IPS DF 4.7 (cell line): Measurements from ENCODE around the gene LRRC8D.
"Not testable (repeated sequence)": the region's sequence is repeated elsewhere in the genome, so short reads cannot be mapped to it uniquely, and the experiment has no call there.

Experiments
- DNase-seq: peaks from one replicate; pipeline ENCODE4 v3.0.0-alpha.2; 2013; ENCODE audit warnings: low spot score; ENCODE audit errors: extremely low read depth

LRRC8D gene

DNA sequence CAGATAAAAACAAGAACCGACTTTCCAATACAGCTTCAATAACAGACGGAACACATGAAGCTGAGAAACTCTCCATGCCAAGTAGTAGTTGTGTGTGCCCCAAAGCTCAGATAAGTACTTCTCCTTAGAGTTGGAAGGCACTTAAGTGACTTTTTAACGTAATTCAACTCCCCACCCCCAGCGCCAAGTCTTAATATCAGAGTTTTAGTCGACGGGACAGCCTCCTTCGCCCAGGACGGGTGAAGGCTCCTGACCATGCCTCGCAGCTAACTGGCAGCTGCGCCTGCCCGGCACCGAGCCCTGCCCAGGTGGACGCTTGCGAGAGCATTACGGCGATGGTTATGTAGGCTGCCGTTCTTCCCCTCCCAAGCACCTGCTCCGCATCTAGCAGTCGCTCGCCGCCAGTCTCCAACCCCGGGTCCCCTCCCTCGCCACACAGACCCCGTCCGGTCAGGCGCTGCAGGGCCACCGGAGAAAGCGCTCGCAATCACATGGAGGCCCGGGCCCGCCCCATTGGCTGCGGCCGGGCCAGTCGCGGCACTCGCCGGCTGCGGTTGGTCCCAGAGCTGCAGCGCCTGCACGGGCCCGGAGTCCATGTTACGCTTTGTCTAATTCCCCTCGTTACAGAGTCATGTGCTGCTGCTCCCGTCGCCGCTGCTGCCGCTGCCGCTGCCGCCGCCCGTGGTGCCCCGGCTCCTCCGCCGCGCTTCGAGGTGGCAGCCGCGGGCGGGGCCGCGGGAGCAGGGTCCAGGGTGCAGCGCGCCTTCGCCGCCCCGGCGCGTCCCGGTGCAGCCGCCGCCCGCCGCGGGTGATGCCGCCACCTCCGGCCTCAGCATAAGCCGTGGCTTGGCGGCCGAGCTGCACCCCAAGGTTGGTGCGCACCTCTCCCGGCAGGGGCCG, at the start of gene LRRC8D:
Gene LRRC8D (plus strand): TSS at position 611 of the 900 bp plus-strand sequence. CDS start 112,037 bp downstream, outside the sequence.
- DNase-seq = no peak

DNA sequence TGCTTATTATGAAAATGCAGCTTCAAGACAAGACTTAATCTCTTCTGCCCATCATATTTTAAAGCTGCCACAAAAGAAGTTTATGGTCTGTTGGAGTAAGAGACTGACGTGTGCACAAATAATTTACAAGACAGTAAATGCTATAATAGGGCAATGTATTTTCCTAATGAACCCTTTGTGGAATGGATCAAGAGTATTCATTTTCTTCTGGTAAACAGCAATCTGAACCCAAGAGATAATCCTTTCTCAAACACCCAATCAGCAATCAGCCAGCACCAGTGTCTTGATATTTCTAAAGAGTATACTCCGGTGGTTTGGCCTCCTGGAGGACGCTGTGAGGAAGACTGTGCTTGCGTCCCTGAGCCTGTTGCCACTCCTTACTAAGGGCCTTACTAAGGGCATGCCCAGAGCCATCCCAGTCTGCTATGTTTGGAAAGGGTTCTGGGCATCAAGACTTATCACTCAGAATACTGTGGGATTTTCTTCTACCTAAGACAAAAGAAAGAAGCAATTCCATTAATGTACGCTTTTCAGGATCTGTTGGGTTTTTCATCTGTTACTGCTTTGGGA, 48.8 kb upstream of the LRRC8D start:
- no peak for DNase-seq

DNA sequence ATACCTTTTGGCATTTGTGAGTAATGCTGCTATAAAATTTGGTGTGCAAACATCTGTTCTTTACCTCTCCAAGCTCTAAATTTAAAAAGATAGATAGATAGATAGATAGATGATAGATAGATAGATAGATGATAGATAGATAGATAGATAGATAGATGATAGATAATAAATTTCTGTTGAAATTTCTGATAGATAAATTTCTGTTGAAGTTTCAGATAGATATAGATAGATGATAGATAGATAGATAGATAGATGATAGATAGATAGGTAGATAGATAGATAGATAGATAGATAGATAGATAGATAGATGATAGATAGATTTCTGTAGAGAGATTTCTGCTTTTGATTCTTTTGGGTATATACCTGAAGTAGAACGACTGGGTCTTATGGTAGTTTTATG, 44.7 kb upstream of the LRRC8D start:
- not testable (repeated sequence) for DNase-seq

DNA sequence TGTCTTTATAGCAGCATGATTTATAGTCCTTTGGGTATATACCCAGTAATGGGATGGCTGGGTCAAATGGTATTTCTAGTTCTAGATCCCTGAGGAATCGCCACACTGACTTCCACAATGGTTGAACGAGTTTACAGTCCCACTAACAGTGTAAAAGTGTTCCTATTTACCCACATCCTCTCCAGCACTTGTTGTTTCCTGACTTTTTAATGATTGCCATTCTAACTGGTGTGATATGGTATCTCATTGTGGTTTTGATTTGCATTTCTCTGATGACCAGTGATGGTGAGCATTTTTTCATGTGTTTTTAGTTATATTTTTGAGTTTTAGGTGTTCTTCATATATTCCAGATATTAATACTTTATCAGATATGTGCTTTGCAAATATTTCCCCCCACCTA, 43.6 kb upstream of the LRRC8D start:
- DNase-seq = not testable (repeated sequence)

DNA sequence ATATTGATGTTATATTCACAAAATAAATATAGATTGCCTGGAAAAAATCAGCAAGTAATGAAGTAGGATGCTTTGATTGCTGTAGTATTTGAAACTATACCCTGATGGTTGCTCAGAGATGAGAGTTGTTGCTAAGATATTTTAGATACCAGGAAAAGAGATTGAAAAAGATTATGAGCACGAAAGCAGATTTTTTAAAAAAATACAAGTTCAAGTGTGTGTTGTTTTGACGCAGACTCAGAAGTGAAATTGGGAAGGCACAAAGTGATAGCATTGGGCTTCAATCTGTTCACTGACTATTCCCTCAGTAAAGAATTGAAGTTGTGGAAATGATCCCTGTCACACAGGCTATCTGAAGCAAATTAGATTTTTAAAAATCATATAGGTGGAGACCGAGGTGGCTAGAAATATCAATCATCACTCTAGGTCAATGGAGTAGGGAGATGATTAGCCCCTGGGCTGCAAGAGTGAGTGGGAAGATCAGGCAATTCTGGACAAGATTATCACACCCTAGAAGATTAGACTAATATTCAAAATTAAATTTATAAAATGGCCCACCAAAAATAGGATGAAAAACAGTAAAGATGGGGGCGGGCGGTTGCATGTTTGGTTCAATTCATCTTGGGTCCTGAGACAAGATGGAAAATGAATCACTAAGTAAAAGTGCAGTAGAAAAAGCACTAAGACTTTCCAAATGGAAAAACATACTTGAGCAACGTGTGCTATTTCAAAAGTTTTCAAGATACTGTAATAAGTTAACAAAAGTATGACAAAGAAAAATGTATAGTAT, 41.5 kb upstream of the LRRC8D start:
- no peak for DNase-seq

DNA sequence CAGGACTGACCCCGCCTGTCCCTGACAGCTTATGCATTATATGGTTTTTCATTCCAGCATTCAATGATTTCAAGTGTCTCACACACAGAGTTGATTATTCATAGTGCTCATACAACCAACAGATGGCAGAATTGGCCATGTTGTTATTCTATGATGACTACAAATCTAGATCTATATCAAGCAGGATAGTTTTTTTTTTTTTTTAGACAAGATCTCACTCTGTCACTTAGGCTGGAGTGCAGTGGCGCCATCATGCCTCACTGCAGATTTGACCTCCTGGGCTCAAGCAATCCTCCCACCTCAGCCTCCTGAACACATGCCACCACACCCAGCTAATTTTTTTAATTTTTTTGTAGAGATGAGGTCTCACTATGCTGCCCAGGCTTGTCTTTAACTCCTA, 40.1 kb upstream of the LRRC8D start:
- no peak for DNase-seq

DNA sequence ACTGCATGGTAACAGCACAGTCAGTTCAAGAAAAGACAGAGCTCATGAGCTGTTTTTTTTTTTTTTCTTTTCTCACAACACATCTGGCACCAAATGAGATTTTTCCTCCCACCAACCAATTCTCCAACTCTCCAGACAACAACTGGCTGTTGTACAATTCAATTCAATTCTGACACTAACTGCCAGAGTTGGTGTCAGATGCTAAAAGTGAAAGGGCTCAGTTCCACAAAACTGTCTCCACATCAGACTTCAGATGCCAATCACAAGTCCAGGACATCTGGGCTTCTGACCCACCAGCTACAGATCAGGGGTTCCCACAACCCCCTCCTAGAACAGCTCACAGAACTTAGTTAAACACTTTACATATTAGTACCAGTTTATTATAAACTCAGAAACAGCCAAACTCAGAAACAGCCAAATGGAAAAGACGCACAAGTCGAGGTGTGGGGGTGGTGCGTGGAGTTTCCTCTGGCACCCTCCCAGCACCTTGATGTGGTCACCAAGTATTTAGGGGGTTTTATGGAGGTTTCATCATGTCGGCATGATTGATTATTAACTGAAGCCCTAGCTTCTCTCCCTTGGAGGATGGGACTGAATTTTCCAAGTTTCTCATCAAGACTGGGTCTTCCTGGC, 39.2 kb upstream of the LRRC8D start:
- DNase-seq = no peak

DNA sequence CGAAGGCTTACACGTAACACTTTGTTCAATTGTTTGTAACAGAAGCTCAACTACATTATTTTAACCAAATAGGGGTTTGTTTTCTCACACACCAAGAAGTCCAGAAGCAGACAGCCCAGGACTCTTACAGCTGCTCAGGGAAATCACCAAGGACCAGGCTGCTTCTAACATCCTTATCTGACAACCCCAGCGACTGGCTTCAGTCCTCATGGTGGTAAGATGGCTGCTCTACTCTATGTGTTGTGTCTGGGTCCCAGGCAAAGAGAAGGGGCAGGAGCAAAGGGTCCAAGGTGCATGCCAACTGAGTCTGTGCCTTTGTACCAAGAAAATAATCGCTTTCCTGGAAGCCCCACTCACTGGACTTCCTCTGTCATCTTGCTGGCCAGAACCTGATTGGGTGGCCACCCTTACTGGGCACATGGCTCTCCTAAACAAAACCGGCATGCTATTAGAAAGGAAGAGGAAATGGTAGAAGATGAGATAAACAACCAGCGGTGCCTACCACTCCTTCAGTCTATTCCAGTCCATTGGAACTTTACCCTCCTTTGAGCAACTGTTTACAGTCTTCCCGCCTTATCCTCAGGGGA, 34.1 kb upstream of the LRRC8D start:
- no peak for DNase-seq

DNA sequence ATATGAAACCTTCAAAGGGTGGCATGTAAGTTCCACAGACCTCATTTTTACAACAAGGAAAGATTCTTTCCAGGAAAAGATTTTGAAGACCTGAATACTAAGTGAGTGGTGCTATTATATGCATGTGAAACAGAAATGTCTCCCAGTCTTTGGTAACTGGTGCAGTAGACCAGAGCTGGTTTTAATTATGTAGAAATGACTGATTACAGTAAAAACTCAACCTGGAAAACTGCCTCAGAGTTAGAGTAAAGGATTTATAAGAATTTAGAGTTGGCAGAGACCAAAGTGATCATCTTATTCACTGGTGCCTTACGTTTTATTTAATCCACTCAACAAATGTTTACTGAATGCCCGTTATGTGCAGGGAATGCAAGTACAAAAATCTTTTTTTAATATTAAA, 30.2 kb upstream of the LRRC8D start:
- DNase-seq = no peak

DNA sequence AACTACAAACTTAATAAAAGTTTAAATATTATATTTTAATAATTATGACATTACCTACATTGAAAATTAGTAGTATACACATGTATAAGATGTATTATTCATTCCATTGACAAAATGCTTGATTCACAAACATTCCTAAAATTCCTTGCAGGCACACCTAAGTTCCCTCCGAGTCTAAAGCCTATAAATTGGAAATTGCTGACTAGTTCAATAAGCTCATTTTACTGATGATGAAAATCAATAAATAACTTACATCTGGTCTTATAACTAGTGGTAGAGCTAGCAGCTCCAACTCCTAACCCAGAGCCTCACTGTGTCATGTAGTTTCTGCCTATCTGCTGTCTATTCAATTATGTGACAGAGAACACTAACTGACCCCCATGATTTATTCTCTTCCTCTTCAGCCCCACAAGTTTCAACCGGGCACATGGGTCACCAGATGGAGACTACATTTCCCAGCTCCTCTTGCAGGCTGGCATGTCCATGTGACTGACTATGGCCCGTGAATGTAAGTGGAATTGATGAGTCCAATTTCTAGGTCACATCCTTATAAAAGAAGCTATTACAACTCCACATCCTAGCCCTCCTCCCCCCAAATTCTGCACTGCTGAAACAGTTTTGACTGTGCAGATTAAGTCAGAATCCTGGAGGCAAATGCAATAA, 29.6 kb upstream of the LRRC8D start:
- DNase-seq = no peak

DNA sequence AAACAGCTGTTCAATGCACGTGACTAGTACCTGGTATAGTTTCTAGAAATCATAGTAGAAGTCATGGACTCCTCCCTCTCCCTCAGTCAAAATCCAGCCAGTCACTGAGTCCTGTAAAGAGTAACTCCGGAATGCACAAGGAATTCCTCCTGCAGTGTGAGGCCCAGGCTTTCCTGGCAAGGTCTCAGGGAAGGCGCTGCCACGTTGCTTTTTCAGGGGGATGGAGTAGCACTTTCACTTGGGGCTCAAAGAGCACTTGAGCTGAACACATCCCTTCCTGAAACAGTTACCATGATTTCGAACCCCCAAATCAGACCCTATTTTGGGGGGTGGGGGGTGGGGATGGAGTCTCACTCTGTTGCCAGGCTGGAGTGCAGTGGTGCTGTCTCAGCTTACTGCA, 26.4 kb upstream of the LRRC8D start:
- peak; percentile 28 for DNase-seq

DNA sequence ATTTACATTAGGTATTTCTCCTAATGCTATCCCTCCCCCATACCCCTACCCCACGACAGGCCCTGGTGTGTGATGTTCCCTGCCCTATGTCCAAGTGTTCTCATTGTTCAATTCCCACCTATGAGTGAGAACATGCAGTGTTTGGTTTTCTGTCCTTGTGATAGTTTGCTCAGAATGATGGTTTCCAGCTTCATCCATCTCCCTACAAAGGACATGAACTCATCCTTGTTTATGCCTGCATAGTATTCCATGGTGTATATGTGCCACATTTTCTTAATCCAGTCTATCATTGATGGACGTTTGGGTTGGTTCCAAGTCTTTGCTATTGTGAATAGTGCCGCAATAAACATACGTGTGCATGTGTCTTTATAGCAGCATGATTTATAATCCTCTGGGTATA, 25.3 kb upstream of the LRRC8D start:
- not testable (repeated sequence) for DNase-seq

DNA sequence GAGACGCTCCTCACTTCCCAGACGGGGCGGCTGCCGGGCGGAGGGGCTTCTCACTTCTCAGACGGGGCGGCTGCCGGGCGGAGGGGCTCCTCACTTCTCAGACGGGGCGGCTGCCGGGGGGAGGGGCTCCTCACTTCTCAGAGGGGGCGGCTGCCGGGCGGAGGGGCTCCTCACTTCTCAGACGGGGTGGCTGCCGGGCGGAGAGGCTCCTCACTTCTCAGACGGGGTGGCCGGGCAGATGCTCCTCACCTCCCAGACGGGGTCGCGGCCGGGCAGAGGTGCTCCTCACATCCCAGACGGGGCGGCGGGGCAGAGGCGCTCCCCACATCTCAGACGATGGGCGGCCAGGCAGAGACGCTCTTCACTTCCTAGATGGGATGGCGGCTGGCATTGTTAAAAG, 23.0 kb upstream of the LRRC8D start:
- DNase-seq = not testable (repeated sequence)

DNA sequence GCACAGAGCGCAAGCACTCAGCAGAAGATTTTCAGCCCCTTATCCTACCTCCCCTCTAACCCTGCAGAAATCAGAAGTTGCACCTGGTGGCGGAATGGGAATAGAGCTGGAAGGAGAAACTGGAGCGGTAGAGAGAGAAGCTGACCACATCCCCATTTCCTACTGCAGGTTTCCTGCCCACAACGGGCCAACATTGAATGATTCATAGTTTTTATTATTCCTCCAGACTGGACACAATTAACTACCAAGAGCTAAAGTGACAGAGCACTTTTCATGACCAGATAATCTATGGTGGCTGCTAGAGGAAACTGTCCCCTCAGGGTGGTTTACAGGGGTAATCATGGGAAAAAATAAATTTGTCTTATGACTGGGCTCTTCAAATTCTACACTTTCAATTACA, 21.3 kb upstream of the LRRC8D start:
- DNase-seq = no peak

DNA sequence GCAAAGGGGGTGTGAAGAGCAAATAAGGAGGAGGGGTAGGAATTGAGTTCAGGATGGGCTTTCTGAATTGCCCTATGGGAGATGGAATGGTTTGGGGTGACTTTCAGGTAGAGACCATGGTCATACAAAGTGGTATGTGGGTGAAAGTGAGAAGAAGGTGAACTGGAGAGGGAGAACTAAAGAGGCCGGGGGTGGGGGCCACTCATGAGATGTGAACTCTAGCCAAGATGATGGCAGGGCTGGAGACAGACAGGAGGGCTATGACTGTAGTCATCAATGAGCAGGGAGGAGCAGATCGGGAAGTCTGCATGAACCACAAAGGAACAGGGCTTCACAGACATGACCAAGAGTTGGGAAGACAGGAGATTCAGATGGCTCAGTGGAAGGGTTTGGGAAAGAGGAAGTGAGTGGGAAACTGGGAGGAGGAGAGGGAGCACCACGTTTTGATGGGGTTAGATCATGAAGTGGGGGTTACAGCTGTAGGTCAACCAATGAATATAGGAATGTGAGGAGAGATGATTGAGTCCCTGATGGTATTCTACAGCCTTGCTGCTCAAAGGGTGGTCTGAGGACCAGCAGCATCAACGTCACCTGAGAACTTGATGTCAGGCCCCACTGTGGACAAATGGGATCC, 20.7 kb upstream of the LRRC8D start:
- DNase-seq = no peak

DNA sequence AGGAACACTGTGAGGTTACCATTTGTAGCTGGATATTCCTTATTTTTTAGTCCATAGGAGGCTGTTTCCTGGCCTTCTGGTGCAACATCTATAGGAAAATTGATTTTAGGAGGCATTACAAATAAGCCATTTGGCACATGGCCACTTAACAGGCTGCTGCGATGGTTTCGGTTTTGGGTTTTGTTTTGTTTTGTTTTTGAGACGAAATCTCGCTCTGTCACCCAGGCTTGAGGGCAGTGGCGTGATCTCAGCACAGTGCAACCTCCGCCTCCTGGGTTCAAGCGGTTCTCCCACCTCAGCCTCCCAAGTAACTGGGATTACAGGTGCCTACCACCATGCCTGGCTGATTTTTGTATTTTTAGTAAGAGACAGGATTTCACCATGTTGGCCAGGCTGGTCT, 20.1 kb upstream of the LRRC8D start:
- DNase-seq = no peak

DNA sequence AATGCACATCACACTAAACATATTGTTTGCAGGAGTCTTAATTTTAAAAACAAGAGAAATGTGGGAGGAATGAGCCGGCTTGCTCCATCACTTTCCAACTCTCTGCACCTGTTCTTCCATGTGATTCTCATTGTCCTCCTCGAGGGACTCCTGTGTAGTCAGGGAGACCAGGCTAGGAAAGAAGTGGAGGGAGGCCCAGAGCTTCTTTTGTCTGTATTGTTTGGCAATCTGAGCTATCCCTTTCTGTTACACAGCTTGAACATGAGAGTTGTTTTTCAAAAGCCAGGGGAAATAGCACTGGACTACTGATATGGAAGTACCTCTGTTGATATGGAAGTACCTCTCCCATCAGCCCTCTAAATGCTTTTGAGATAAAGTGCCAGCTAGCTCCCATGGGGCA, 18.8 kb upstream of the LRRC8D start:
- DNase-seq = no peak

DNA sequence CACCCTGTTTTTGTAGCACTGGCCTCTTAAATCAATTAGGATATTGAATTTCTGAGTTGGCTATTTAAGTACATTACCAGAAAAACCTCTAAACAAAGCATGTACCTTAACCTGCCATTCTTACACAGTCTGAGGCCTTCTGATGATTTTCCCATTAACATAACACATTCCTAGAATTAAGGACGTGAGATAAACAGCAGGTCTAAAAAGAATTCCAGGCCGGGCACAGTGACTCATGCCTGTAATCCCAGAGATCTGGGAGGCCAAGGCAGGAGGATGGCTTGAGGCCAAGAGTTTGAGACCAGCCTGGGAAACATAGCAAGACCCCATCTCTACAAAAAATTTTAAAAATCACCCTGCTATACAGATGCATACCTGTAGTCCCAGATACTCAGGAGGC, 18.0 kb upstream of the LRRC8D start:
- DNase-seq = no peak

DNA sequence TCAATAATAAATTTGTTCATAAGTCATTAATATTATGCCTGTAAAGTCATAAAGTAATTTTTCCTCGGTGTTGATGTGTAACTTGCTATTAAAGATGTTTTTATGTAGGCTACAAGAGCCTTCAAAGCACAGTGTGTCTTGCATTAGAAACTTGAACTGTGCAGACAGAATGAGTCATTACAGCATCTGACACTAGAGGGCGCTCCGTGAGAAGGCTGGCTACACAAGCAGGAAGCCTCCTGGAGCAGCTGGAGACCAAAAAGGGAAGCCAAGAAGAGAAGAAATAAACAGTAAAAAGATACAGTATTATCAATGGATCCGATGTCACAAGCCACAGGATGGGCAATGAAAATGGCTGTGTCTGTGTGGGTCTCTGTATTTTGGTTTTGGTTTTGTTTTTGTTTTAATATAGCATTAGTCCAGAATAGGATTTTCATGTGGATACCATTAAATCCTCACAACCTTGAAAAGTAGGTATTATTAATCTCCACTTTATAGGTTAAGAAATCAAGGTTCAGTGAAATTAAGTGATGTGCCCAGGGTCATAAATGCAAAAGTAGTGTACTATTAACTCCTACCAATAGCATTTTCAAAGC, 16.1 kb upstream of the LRRC8D start:
- DNase-seq = peak; percentile 33

DNA sequence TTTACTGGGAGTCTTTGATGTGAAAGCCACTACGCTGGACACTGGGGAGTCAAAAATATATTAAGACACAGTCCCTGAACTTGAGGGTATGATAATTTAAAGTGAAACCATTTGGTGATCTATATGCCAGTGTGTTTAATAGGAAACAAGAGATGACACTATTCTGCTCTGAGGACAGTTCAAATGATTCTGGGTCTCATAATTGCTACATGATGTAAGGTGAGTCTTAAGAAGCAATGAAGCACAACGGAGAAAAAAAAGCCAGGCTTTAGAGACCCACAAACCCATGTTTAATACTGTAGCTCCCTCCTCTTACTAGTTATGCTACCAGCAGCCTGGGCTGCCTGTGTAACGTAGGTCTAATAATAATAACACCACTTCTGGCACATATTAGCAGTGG, 14.2 kb upstream of the LRRC8D start:
- DNase-seq = no peak
